ENCODE data around the gene SEZ6.

The SEZ6 gene

DNA sequence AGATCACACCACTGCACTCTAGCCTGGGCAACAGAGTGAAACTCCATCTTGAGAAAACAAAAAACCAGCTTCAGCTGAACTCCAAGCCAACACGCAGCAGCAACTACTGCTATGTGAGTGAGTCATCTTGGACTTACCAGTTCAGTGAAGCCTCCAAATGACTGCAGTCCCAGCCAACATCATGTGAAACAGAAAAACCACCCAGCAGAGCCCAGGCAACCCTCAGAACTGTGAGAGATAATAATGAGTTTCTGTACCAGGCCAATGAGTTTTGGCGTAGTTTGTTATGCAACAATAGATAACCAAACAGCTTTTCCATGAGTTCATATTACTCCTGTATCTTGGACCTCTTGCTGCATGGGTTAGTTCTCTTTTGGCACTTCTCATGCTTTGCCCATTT, 77.8 kb downstream of the SEZ6 start:
- no peak for DNase-seq

DNA sequence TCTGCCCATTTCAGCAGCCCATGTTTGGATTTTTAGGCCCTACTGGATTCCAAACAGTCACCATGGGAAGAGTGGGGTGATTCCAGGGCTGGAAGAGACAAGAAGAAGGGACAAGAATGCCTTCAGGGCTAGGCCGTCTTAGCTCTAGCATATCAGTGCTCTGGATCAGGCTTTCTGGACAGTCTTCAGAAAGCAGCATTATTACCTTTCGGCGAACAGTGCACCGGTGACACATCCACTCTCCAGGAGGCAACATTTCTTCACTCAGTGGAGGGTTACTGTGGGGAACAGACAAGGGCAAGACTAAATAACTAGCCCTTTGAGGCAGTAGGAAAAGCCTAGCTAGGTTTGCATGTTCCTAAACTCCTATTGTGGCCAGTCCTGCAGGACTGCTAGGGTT, 79.0 kb downstream of the SEZ6 start:
- no peak for DNase-seq

DNA sequence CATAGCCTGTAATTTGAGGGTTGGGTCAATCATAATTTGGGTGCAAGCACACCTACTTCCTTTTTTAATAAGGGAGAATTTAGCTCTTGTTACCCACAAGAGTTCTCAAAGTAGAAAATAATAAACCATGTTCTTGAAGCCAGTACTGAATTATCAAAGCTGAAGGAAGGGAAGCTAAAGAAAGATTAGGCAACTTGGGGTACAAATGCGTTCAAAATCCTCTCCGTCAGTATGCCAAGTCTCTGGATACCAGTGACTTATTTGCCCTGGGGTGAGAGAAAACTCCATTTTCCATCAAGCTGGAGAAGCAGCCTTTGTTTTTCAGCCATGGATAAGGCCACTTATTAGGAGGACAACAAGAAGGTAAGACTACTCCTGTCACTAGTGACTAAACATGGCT, 79.5 kb downstream of the SEZ6 start:
- no peak for DNase-seq

DNA sequence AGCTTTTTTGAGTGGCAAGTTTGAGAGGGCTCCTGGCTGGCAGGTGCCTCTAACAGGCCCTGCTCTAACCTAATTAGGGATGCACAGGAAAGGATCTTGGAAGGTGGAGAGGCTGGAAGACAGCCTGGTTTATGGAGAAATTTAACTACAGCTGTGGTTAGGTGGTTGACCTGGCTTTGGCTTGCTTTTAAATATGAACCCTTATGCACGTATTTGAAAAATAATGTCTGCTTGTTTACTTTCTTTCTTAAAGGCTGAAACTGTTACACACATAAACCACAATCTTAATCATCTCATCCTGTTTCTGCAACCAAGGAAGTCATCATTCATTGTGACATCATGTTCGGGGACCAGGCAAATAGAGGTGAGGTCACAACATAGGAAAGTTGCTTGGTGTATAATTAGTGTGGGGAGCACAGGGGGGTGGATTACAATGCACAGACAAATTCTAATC, 79.9 kb downstream of the SEZ6 start:
- no peak for DNase-seq

DNA sequence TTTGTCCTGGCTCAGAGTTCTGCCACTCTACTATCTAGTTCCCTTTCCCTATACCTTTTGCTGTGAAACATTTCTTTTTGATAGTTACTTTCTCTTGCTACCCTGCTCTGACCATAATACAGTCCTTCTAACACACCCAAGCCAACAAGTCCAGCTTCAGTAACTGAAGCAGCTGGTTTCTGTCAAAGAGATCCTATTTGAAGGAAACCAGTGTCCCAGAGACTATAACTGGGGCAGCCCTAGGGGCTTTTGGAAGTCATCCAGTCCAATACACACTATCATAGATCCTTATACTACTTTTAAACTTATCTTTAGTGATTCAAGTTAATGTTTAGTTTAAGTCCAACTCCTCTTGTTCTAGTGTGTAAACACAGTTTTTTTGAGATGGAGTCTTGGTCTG, 85.6 kb downstream of the SEZ6 start:
- DNase-seq: no peak

DNA sequence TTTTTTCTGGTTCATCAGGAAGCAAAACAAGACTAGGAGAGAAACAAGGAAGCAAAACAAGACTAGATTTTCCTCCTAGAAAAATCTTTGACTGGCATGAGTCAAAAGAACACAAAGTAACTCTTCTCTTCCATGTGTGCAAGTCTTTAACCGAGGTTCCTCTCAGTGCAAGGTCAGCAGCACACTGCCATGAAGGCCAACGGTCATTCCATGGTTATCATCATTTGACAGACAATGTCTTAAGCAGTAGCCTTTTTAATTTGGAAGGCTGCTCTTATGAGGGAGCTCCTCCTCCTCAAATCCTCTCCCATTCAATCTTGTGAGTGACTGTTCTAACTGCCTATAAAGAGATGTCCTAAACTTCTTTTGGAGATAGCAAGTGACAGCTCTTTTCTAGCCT, 87.5 kb downstream of the SEZ6 start:
- no peak for DNase-seq

DNA sequence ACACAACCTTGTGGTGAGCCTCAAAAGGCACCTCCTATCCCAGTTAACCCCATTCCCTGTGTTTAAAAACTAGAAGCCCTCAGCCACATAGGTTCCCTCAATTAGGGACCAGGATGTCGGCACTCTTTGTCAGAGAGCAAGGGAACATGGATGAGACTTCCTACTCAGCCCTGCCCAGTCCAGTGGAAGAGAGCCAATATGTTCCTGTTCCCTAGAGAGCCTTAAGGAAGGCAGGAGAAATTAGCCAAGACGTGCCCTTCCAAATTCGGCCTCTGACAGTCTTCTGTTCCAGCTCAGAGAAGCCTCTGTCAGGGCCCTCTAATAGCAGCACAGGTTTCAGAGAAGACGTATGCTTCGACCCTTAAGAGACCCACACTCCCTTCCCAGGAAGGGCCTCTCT, 88.4 kb downstream of the SEZ6 start:
- DNase-seq: no peak

DNA sequence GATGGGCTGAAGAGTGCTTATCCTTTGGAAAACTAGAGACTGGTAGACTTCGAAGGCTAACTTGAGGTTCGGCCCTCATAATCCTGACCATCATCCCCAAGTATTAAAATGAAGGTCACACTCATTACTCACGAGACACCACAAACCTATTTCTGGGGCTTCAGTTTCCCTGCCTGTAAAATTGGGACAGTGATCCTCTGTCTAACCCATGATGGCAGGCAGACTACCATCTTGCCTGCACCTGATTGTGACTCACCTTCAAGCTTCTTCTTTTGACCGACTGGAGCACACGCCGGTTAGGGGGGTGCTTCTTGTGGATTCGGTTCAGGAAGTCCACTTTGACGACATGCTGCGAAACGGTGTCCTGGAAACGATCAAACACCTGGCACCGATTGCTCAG, 88.8 kb downstream of the SEZ6 start:
- DNase-seq: no peak

DNA sequence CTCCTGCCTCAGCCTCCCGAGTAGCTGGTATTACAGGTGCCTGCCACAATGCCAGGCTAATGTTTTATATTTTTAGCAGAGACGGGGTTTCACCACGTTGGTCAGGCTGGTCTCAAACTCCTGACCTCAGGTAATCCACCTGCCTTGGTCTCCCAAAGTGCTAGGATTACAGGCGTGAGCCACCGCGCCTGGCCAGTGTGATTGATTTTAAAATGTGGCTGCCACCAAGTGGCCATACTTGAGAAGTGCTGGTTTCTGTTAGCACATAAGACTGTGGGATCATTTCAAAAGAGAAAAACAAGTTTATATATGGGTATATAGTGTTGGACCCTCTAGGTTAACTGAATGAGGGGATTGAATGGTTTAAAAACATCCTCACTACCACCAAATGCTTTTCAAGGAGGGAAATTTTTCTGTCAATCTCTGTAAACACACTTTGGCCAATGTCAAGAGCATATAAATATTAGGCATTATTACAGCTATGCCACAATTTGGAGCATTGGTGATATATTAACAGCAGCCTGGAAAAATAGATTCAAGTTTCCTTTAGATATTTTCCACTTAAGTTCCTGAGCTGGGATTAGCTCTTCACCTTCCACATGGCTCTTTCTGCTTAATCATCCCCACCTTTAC, 89.4 kb downstream of the SEZ6 start:
- DNase-seq: no peak

DNA sequence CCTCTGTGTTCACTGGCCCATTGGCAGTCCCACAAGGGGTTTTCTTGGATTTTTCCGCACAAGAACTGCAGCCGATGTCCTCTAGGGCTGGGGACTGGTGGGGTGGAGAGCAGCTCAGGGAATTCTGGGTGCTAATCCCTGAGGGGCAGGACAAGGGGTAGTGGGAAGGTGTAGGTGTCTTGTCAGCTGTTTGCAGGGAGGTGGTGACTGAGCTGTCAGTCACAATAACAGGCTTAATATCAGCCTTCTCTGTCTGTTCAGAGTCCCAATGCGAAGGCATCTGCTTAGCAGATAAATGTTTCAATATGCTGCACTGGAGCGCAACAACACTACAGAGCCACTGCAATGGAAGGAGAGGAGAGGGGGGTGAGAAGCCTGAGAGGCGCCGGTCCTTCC, 92.9 kb downstream of the SEZ6 start:
- DNase-seq: no peak

DNA sequence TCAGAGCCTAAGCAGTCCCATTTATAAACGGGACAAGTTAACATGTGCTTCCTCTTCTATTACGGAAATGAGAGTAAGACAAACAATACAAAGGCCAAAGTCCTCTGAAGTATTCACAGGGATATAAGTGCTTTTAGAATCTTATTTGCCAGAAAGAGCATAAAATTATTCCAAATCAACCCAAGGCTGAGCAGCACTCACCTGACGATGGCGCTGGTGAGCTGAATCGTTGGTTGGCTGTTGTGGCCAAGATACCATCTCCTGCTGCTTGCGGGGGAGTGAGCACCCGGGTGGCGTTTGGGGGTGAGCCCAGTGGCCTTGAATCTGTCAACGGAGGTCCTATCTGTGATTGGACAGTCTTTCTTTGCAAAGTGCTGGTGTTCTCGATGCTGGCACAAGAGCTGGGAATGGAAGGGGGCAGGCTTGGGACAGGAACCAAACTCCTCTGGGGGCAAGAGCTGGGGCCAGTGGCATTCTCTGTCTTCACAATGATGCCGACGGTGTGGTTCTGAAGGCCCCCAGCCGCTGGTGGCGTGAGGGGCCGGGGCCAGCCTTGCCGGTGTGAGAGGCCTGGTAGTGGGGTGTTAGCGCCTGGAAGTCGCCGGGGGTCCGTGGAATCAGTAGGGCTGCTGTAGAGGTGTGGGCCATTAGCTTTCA, 93.4 kb downstream of the SEZ6 start:
- no peak for DNase-seq

DNA sequence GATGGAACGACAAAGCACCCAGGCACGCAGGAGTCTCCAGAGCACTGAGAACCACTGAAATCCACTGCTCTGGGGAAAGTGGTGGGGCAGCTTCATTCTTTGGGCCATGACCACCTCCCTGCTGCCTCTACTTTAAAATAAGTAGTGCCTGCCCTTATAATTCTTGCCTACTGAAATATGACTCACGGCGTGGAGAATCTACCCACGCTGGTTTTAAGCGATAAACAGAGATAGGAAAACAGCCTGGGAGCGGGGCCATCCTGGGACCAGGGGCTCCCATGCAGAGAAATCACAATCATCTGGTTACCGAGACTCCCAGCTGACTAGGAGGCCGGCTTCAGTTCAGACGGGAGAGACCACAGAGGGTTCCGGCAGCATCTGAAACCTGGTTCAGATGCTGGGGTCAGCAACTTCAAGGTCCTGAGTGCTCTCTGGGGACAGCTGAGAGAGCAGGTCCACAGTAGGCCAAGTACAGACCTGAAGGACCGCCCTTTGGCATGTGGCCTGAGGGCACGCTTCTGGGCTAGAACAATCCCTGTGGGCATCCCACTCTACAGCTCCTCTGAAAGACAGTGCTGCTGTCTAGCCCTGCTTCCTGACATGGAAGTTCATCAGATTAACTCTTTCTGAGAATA, 94.3 kb downstream of the SEZ6 start:
- DNase-seq: no peak

DNA sequence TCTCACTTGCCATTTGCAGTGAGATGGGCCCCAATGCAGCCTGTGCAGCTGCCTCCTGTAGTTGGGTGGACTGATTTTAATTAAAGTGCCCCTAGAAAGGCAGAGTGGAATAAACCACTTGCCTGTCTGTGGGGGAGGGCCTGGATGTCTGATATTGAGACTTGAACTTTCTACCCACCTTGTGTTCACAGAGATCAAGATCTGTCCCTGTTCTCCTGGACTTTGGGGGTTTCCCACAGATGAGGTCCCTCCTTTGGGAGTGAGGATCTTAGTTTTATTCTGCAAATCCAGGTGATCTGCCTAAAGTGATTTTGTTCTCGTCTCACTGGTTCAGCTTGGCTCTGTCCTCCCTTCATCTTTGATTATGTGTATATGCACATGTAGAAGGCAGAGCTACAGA, 95.3 kb downstream of the SEZ6 start:
- DNase-seq: no peak

DNA sequence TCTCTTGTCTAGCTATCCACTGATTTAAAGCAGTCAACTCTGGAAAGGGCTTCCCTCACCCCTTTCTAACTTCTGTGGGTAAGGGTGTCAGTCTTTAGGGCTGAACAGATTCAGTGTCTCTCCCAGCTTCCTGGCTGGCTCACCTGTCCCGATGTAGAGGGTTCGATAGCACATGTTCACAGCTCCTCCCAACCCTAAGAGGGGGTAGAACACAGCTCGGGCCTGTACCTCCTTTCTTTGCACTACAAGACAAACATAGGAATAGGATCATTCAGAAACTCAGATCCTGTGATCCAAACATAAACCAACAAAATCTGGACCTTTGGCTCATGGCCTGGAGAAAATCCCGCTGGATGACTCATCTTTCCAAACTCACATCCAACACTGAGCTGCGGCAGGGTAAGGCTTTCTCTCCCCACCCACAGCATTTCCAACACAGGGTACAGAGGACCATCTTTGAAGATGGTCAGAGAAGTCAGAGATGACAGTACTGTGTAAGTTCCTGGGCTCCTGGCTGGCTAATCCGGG, 97.1 kb downstream of the SEZ6 start:
- DNase-seq: peak; percentile 65

DNA sequence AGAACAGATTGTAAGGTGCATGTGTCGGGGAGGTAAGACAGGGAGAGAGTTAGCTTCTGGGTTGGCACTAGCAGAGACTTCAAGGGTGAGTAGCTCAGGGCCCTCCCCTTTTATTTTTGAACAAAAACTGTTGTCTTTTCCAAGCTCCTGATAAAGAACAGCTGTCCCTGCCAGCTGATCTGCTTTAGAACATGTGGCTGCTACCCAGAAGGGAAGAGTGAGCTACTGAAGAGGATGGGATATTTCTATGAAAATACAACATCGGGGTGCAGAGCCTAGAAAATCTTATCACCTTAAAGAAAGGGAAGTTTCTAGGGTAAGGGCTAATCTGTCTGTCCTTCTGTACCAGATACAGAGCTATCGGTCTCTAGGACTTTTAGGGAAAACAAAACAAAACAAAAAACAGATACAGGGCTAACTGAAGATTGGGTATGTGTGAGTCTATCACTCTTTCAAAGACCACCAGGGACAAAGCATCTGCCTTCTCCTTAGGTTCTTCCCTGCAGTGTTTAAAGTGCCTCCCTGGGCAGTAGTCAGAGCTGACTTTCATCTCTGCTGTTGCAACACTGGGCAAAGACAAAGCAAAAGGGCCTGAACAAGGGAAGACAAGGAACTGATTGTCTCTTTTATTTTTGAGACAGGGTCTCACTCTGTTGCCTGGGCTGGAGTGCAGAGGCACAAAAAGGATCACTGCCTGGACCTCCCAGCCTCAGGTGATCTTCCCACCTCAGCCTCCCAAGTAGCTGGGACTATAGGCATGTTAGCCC, 97.9 kb downstream of the SEZ6 start:
- no peak for DNase-seq

DNA sequence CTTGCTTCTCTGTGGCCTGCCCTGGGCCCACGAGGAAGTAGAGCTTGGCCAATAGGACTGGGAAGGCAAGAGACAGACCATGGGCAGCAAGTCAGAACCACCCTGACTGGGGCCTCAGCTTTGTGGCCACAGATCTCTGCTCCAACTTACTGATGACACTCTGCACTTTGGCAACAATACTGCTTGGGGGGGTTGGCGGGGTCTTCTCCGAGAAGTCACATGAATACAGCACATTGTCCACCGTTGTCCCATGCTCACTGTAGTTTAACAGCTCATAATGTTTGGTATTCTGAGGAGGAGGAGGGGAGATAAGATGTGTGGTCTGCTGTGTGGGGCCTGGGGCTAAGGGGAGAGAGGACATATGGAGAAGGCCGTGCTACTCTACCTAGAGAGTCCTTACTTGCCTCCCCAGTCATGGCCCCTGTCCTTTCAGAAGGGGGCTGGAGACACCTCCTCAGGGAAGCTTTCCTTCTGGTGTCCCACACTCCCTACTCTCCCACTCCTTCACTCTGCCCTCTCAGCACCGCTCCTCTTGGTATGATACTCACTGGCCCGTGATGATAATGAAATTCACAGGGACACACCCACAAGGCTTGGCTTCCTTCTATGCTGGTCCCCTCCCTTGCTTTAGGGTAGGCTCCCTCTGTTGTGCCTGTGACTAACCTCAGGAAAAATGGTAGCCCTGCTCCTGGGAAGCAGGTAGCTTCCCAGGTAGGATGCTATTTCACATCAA, 99.0 kb downstream of the SEZ6 start:
- no peak for DNase-seq

DNA sequence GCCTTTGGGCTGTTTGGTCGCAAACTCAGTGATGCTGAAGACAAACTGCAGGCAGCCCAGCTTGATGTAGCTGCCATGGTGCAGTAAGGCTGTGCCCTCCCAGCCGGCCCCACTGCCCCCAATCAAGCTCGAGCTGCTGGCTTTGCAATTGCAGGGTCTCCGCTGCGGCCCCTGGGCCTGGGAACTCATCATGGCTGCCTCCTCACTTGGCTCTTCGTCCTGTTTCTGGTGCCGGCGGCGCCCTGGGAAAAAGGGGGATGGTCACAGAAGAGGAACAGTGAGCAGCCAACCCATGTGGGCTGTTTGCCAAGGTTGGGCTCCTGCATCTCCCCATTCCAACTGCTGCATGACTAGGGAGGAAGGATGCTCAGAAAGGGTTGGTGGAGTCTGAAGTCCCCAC, 99.6 kb downstream of the SEZ6 start:
- DNase-seq: no peak
